Left lung (tissue), 10 donors: ENCODE measurements around the gene SMCP. TPM values are rescaled to one million over a fixed set of nuclear protein-coding genes. Genes with fewer than 3 reads are reported as not detected.

ENCODE experiments used
- ATAC-seq: fragments of 200-7000 bp; cut with Tn5 transposase; one replicate; pipeline ENCODE4 v1.9.1; 2020; ENCODE audit warnings: moderate library complexity
- DNase-seq, 4 donors: peaks; one replicate each; pipeline ENCODE4 v3.0.0-alpha.2; 2013 to 2020
- H3K27ac ChIP-seq, 2 donors: fragments of 200-600 bp; sonication (generic) in 1 of 2; one replicate each; pipeline versions ENCODE4 v1.5.0 to v1.8.0; 2020 to 2021
- H3K27me3 ChIP-seq, 2 donors: fragments of 200-600 bp; sonication (generic) in 1 of 2; one replicate each; pipeline versions ENCODE4 v1.5.0 to v1.8.0; 2020 to 2021
- H3K36me3 ChIP-seq, 2 donors: fragments of 200-600 bp; sonication (generic) in 1 of 2; one replicate each; pipeline versions ENCODE4 v1.5.0 to v1.8.0; 2020 to 2021
- H3K4me1 ChIP-seq, 2 donors: fragments of 200-600 bp; one replicate each; pipeline ENCODE4 v1.8.0; 2021
- H3K4me3 ChIP-seq, 2 donors: fragments of 200-600 bp; sonication (generic) in 1 of 2; one replicate each; pipeline versions ENCODE4 v1.5.0 to v1.8.0; 2020 to 2021; ENCODE audit warnings: mild to moderate bottlenecking in 1 of 2
- H3K9me3 ChIP-seq, 2 donors: fragments of 200-600 bp; sonication (generic) in 1 of 2; one replicate each; pipeline versions ENCODE4 v1.5.0 to v1.8.0; 2020 to 2021
- intact Hi-C, 2 donors: fragments of 100-400 bp; cut with DNase I; formaldehyde crosslinking; loops; one replicate each; pipeline versions ENCODE4 v1.11.2 to v1.14.2; 2022
- polyA plus RNA-seq, 6 donors: library from polyadenylated mRNA; unstranded; fragments of 120-200 nt; gene quantifications; one replicate each; pipeline ENCODE4 v1.2.1, GENCODE V29; 2013; ENCODE audit not compliant: insufficient read length in 6 of 6
- total RNA-seq, 2 donors: library from RNA; stranded (reverse); fragmentation: NEBNext Ultra II Directional; extraction: Animal tissue kit (Norgen Biotek cat#: 25700); gene quantifications; one replicate each; pipeline ENCODE4 v1.2.1, GENCODE V29; 2021
- TF ChIP-seq, protein P1 (sequence below), 2 donors: fragments of 200-600 bp; sonication (generic) in 1 of 2; IDR thresholded peaks; one replicate each; pipeline versions ENCODE4 v1.5.0 to v1.8.0; 2021; ENCODE audit warnings: antibody characterized with exemption in 2 of 2
- donor health status: DM: no; HTN: yes; CAD: no.
- donor health status: DM: no; HTN: no; CAD: no.

SMCP gene
- total and polyA plus RNA-seq, 8 donors, result not detected

- TF ChIP-seq, protein P1, sequence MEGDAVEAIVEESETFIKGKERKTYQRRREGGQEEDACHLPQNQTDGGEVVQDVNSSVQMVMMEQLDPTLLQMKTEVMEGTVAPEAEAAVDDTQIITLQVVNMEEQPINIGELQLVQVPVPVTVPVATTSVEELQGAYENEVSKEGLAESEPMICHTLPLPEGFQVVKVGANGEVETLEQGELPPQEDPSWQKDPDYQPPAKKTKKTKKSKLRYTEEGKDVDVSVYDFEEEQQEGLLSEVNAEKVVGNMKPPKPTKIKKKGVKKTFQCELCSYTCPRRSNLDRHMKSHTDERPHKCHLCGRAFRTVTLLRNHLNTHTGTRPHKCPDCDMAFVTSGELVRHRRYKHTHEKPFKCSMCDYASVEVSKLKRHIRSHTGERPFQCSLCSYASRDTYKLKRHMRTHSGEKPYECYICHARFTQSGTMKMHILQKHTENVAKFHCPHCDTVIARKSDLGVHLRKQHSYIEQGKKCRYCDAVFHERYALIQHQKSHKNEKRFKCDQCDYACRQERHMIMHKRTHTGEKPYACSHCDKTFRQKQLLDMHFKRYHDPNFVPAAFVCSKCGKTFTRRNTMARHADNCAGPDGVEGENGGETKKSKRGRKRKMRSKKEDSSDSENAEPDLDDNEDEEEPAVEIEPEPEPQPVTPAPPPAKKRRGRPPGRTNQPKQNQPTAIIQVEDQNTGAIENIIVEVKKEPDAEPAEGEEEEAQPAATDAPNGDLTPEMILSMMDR (IDR thresholded peaks at IDR 0.05), result no peak
- no peak for ATAC-seq
- intact Hi-C loops, result no loop called here
Observed at GRCh38 chr1:152899883-152900282, 21.8 kb downstream of the SMCP start.

GRCh38 chr1:152901631-152902030 is 23.5 kb downstream of the SMCP start:
- Histone ChIP-seq H3K36me3 (no peaks in the 10 kb centered on the region), H3K9me3 (no peaks in the 10 kb centered on the region), H3K27ac (no peak overlapping the region), H3K27me3 (peaks cover 0 to 5% of the 10 kb centered on the region in 2 donors), H3K4me3 (no peak overlapping the region), H3K4me1 (no peaks in the 10 kb centered on the region)
- DNase-seq (no peak), ATAC-seq (no peak)
- intact Hi-C loops, result no loop called here
- TF ChIP-seq, protein P1 (IDR thresholded peaks at IDR 0.05), result no peak

More at GRCh38 chr1:152899883-152900282, 21.8 kb downstream of the SMCP start:
- Histone ChIP-seq H3K27ac (no peak overlapping the region), H3K27me3 (peaks cover 0 to 13% of the 10 kb centered on the region in 2 donors), H3K36me3 (no peaks in the 10 kb centered on the region), H3K9me3 (no peaks in the 10 kb centered on the region), H3K4me3 (no peak overlapping the region), H3K4me1 (no peaks in the 10 kb centered on the region)
- no peak for DNase-seq

GRCh38 chr1:152902636-152903035 is 24.5 kb downstream of the SMCP start:
- TF ChIP-seq, protein P1 (IDR thresholded peaks at IDR 0.05), result no peak
- Histone ChIP-seq H3K4me3 (no peak overlapping the region), H3K27me3 (peaks cover 0 to 5% of the 10 kb centered on the region in 2 donors), H3K27ac (no peak overlapping the region), H3K36me3 (no peaks in the 10 kb centered on the region), H3K9me3 (no peaks in the 10 kb centered on the region), H3K4me1 (no peaks in the 10 kb centered on the region)
- intact Hi-C loops, result no loop called here
- ATAC-seq (no peak), DNase-seq (no peak)

GRCh38 chr1:152904688-152905440 is 26.7 kb downstream of the SMCP start:
- DNase-seq, result no peak
- H3K4me3 ChIP-seq, result no peak overlapping the region
- TF ChIP-seq, protein P1 (IDR thresholded peaks at IDR 0.05), result no peak
- intact Hi-C loops, result no loop called here
- ATAC-seq, result no peak
- H3K27me3 ChIP-seq, result peaks cover 0 to 18% of the 10 kb centered on the region in 2 donors
- no peaks in the 10 kb centered on the region for H3K4me1 ChIP-seq
- H3K27ac ChIP-seq, result no peak overlapping the region
- H3K9me3 ChIP-seq, result no peaks in the 10 kb centered on the region
- H3K36me3 ChIP-seq, result no peaks in the 10 kb centered on the region

DNA sequence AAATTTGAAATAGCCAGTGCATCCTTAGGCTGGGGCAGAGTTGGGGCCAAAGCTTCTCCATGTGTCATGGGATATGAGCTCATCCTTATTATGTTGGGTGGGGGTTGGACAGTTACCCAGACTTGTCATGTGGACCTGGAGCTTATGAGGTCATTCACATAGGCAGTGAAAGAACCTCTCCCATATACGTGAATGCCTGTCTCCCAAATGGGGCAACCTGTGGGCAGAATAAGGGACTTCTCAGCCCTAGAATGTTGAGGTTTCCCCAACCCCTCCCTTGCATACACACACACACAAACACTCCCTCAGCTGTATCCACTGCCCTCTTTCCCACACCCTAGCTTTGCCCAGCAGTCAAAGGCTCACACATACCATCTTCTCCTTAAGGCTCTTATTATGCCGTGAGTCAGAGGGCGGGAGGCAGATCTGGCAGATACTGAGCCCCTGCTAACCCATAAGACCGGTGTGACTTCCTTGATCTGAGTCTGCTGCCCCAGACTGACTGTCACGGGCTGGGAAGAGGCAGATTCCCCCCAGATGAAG is 28.0 kb downstream of the SMCP start:
- Histone ChIP-seq H3K4me1 (no peaks in the 10 kb centered on the region), H3K9me3 (no peaks in the 10 kb centered on the region), H3K36me3 (no peaks in the 10 kb centered on the region), H3K4me3 (no peak overlapping the region), H3K27ac (no peak overlapping the region), H3K27me3 (peaks cover 0 to 26% of the 10 kb centered on the region in 2 donors)
- peak; percentile 30 for ATAC-seq
- intact Hi-C loops, result no loop called here
- TF ChIP-seq, protein P1 (IDR thresholded peaks at IDR 0.05), result no peak
- DNase-seq, result no peak
